Stimulated activated naive CD8-positive, alpha-beta T cell treated with anti-CD3 and anti-CD28 coated beads, Interleukin-15, Interleukin-2, amounts not matched to agents 100 ng/mL and 50 ng/mL, for 24 hours (primary cell): ENCODE measurements around the gene CDHR4.
"Not testable (repeated sequence)": the region's sequence is repeated elsewhere in the genome, so short reads cannot be mapped to it uniquely, and the experiment has no call there.

Experiments used
- H3K27ac Mint-ChIP-seq: one replicate; pipeline ENCODE4 v1.8.0; 2021; ENCODE audit warnings: mild to moderate bottlenecking, mixed read lengths
- H3K27me3 Mint-ChIP-seq: one replicate; pipeline ENCODE4 v1.8.0; 2021; ENCODE audit warnings: mixed read lengths
- H3K36me3 Mint-ChIP-seq: one replicate; pipeline ENCODE4 v1.8.0; 2021; ENCODE audit warnings: low read depth, mixed read lengths
- H3K4me1 Mint-ChIP-seq: one replicate; pipeline ENCODE4 v1.8.0; 2021; ENCODE audit warnings: low read depth, mixed read lengths
- H3K4me3 Mint-ChIP-seq: one replicate; pipeline ENCODE4 v1.8.0; 2021; ENCODE audit warnings: mild to moderate bottlenecking, mixed read lengths
- H3K9me3 Mint-ChIP-seq: one replicate; pipeline ENCODE4 v1.8.0; 2021; ENCODE audit warnings: mixed read lengths

CDHR4 gene, protein sequence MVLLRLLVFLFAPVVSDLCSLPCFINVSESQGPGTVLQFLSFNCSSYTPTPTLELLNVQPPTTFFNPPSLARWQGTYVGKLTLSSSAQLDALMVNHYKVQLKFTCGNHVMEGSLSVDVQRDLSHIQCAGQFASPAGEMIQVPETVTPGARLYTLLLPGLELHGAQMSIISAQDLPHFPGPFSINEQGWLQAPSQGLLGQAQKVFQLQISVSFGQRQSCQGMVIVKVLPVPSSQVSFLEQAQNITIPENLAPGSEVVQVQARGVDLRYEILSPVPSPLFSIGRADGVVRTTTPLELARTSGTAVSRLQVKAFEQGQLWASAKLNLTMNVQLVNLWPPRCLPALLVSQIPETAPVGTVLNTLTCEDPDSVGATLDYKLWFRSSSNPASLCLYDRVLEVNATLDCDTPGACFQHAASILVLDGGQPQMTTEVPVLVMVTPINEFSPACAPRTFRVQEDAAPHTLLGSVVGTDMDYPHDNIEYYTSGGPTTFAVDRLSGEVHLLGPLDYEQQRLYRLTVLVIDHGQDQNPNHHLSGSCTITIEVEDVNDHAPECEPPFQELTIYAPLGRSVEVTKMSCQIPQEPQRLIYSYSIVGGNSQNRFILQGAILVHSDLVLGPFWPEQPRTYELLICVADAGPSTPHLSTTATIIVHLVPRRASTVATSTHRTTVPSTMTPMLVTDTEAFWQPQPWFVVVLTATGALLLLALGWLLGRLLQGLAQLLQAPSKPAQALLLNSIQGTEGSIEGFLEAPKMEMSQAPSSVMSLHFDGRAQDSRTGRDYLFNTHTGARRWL

DNA sequence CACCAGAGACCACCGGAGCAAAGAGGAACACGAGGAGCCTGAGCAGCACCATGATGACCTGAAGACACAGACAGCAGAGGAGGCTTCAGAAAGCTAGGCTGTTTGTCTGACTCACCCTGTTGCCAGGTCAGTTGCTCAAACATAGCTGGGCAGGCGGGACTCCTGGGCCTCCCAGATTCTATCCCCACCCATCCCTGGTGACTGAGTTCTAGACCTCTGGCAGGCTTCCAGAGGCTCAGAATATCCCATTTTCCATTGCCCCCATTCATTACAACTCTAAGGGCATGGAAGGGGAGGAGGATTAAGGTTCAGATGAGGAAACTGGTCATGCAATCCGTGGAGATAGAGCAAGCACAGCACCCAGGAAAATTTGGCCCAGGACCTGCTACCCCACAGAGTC lies at the start of gene CDHR4:
CDHR4 (minus strand) TSS at position 113 of the 400 bp plus-strand sequence; CDS start at position 52, 61 bp downstream.
- Mint-ChIP-seq H3K4me3 (no peak within 1 kb of the TSS), H3K36me3 (no peaks in the 10 kb centered on the region), H3K9me3 (no peaks in the 10 kb centered on the region), H3K27ac (no peak within 1 kb of the TSS), H3K4me1 (peaks cover 12% of the 10 kb centered on the region), H3K27me3 (peaks cover 8% of the 10 kb centered on the region)

DNA sequence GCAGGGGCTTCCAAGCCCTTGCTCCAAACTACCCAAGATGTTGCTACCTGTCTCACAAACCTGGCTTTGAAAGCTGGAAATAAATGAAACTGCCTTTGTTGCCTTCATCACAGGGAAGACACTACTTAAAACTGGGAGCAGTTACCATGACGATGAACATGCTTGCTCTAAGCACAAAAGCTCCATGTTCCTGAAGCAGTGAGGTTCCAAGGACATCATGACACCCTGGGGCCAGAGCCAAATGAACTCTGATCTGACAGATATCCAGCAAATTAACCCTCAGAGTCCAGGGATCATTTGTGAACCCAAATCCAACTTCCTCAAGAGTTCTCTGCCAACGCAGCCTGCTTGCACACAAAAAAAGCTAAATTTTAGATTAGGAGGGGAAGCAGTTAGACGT lies 46.0 kb upstream of the CDHR4 start:
- no peaks in the 10 kb centered on the region for H3K9me3 Mint-ChIP-seq
- peaks cover 21% of the 10 kb centered on the region for H3K36me3 Mint-ChIP-seq
- no peaks in the 10 kb centered on the region for H3K27me3 Mint-ChIP-seq
- no peak overlapping the region for H3K27ac Mint-ChIP-seq
- no peaks in the 10 kb centered on the region for H3K4me1 Mint-ChIP-seq
- no peak overlapping the region for H3K4me3 Mint-ChIP-seq

DNA sequence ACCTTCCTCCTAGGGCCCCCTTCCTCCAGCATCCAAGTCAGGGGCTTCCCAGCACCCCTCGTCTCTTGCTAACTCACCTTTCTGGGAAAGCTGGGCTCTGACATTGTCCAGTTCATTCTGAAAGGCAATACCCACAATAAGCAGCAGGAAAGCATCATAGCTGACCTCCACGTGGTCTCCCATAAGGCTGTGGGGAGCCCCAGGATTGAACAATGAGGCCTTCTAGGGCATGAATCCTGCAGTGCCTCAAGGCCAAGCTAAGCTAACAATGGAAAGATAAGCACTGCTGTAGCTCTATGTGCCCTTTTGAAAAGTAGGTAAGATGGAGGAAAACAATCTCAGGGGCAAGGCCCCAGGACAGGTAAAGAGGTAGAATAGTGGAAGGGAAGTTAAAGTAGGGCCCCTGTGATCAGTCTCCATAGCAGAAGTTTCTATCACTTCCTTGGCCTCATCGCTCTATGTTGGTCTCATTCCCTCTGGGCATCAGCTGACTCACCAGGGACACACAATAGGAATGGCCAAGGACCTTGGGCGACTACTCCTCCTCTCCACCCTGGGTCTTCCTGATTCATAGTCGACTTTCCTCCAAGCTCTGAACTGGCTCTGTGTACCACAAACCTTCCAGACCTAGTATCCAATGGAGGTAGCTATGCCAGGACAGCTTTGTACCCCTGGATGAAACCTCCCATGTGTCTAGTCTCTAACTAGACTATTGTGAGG lies 45.0 kb upstream of the CDHR4 start:
- Mint-ChIP-seq H3K27me3 (no peaks in the 10 kb centered on the region), H3K36me3 (peaks cover 16% of the 10 kb centered on the region), H3K27ac (no peak overlapping the region), H3K9me3 (no peaks in the 10 kb centered on the region), H3K4me1 (no peaks in the 10 kb centered on the region), H3K4me3 (no peak overlapping the region)

DNA sequence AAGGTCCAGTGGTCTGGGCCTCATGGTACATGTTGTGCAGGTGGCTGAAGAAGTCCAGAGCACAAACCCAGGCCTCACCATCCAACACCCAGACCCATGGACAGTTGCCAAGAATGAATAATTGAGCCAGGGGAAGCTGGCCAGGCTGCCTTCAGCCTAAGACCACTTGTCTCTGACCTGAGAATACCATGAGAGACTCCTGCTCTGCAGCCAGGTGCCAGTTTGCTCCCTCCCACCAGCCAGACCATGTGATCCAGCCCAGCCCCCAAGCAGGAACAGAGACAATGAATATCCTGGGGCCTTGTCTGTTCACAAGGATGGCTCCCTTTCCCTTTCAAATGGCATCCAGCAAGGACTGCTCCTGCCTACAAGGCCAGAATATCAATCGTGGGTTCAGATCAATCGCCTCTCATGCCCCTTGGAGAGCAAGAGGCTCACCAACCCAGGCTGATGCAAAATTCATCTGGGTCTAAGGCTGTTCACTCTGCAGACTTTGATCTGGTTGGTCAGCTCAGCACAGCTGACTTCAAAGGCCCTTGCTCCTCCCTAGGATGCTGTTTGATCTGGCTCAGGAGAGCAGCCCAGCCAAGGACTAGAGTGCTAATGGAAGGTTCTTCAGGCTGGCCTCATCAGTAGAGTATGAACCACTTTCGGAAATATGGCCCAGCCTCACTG lies 43.3 kb upstream of the CDHR4 start:
- Mint-ChIP-seq H3K27ac (no peak overlapping the region), H3K9me3 (no peaks in the 10 kb centered on the region), H3K27me3 (no peaks in the 10 kb centered on the region), H3K4me3 (no peak overlapping the region), H3K36me3 (peaks cover 18% of the 10 kb centered on the region), H3K4me1 (no peaks in the 10 kb centered on the region)

DNA sequence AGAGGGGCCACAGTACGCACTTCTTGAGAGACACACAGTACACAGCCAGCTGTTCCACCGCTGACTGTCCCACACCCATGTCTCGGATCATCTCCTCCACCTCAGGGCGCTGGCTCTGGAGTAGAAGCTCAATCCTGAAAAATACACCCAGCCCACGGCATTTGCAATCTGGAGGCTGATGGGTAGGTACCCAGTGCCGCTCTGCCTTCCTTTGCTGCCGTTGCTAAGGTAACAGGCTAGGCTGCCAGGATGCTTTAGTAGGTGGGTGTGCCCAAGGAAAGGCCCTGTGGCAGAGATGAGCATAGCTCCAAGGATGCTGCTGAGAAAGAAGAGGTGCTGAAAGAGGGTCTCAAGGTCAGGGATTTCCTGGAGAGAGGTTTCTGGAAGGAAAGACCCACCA lies 42.1 kb upstream of the CDHR4 start:
- Mint-ChIP-seq H3K27ac (no peak overlapping the region), H3K36me3 (peaks cover 19% of the 10 kb centered on the region), H3K27me3 (no peaks in the 10 kb centered on the region), H3K4me1 (no peaks in the 10 kb centered on the region), H3K4me3 (no peak overlapping the region), H3K9me3 (no peaks in the 10 kb centered on the region)

DNA sequence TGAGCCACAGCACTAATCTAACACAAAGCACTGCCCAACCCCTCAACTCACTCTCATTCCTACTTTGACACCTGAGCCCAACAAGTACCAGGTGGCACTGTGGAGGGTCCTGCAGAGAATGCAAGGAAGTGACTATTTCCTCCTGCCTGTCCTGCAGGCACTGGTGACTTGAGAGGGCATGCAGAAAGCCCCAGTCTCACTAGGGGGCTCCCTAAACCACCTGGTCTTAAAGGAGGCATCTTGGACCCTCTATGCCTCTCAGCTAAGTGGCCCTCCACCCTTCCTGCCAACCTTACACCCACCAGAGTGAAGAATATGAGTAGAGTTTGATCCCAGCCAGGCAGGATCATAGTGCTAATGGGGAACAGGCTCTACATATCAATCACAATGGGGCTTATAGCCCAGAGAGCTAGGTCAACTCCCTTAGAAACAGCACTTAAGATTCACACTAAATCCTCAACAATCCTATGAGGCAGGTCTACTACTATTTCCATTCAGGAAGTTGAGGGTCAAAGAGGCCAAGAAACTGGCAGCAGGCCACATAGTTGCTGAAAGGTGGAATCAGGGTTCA lies 41.5 kb upstream of the CDHR4 start:
- no peaks in the 10 kb centered on the region for H3K27me3 Mint-ChIP-seq
- H3K4me3 Mint-ChIP-seq: no peak overlapping the region
- no peaks in the 10 kb centered on the region for H3K4me1 Mint-ChIP-seq
- H3K27ac Mint-ChIP-seq: no peak overlapping the region
- peaks cover 16% of the 10 kb centered on the region for H3K36me3 Mint-ChIP-seq
- no peaks in the 10 kb centered on the region for H3K9me3 Mint-ChIP-seq

DNA sequence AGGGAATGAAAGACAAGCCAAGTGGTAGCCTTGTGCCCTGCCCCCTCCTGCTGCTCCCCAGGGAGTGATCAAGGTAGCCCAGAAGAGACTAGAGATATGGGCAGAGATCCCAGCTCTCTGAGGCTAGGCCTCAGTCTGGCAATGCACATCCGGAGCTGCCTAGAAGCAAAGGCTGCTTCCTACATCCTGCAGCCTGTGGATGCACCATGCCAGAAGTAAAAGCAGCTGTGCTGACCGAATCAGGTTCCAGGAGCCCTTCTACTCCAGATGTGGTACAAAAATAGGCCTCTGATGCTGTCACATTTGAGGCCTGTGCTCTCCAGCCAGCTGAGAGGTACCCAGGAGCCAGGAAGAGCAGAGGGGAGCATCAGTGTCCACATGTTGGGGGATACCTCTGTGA lies 40.7 kb upstream of the CDHR4 start:
- no peaks in the 10 kb centered on the region for H3K9me3 Mint-ChIP-seq
- H3K36me3 Mint-ChIP-seq: peaks cover 17% of the 10 kb centered on the region
- no peak overlapping the region for H3K27ac Mint-ChIP-seq
- H3K4me3 Mint-ChIP-seq: no peak overlapping the region
- H3K4me1 Mint-ChIP-seq: no peaks in the 10 kb centered on the region
- H3K27me3 Mint-ChIP-seq: no peaks in the 10 kb centered on the region

DNA sequence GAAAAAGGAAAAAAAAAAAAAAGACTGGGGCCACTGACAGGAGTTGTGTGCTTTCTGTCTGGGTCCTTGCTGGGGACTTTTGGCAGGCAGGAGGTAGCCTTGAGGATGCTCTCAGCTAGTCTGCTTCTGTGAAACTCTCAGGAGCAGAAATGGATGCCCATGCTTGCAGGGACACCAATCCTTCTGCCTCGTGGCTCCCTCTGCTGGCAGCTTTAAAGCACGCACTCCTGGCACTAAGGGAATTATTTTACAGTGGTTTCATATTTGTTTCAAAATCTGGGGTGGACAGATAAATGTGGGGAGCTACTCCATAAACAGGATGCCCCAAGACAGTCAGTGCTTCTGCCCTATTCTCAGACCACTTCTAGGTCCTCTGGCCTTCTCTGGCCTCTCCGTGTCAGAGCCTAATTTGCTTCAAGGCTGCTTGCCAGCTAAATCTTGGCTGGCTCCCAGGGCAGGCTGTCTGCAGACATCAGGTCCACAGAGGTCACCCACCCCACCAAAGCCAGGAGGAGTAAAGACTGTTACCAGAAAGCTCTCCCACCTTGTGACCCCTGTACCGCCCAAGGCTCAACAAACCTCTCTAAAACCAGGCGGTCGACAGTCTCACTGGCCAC lies 39.6 kb upstream of the CDHR4 start:
- no peak overlapping the region for H3K27ac Mint-ChIP-seq
- peaks cover 25% of the 10 kb centered on the region for H3K36me3 Mint-ChIP-seq
- H3K27me3 Mint-ChIP-seq: no peaks in the 10 kb centered on the region
- H3K9me3 Mint-ChIP-seq: no peaks in the 10 kb centered on the region
- H3K4me3 Mint-ChIP-seq: no peak overlapping the region
- no peaks in the 10 kb centered on the region for H3K4me1 Mint-ChIP-seq

DNA sequence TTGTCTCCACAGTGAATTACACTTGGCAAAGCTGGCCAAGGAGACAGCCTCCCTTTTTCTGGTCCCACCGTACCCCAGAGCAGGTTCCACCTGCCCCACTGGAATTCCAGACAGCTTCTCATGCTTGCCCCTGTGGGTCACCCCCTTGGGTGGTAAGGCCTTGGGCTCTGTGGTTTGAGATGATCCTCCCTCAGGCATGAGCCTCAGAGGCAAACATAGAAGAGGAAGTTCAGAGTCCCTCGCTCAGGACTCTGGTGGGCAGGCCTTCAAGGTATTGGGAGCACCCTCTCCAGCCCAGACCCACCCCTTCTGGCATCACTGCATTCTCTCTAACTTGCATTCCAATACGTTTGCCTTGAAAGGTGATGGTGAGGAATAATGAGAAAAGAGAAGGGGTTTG lies 31.7 kb upstream of the CDHR4 start:
- H3K36me3 Mint-ChIP-seq: peaks cover 37% of the 10 kb centered on the region
- no peaks in the 10 kb centered on the region for H3K9me3 Mint-ChIP-seq
- H3K27ac Mint-ChIP-seq: no peak overlapping the region

DNA sequence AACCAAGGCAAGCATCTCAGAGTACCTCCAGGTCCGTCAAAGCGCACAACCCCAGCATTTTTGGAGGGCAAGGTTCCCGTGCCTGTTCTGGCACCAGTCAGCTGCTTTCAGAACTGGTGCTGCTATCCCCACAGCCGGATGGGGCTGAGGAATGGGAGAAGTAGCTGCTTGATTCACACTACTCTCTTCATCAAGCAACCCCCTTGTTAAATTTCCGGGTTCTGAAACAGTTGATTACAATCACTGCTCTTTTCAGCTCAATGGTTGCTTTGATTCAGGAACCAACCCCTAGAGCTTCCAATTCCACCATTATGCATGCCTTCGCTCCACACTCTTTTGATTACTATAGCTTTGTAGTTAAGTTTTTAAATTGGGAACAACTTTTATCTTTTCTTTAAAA lies 26.3 kb upstream of the CDHR4 start:
- H3K4me3 Mint-ChIP-seq: no peak overlapping the region
- H3K27me3 Mint-ChIP-seq: no peaks in the 10 kb centered on the region

More for the DNA sequence above, 31.7 kb upstream of the CDHR4 start:
- Mint-ChIP-seq H3K4me1 (no peaks in the 10 kb centered on the region), H3K4me3 (no peak overlapping the region), H3K27me3 (no peaks in the 10 kb centered on the region)

DNA sequence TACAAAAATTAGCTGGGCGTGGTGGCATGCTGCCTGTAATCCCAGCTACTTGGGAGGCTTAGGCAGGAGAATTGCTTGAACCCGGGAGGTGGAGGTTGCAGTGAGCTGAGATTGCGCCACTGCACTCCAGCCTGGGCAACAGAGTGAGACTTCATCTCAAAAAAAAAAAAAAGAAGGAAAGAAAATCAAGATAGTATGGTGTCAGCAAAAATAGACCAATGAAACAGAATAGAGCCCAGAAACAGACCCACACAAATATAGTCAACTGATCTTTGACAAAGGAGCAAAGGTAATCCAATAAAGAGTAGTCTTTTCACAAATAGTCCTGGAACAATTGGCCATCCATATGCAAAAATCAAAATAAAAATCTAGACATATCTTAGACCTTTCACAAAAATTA lies 23.5 kb upstream of the CDHR4 start:
- H3K4me1 Mint-ChIP-seq, H3K9me3 Mint-ChIP-seq, H3K27me3 Mint-ChIP-seq, H3K4me3 Mint-ChIP-seq, H3K36me3 Mint-ChIP-seq, H3K27ac Mint-ChIP-seq: not testable (repeated sequence)

More for the DNA sequence above, 26.3 kb upstream of the CDHR4 start:
- Mint-ChIP-seq H3K9me3 (no peaks in the 10 kb centered on the region), H3K27ac (no peak overlapping the region), H3K36me3 (peaks cover 17% of the 10 kb centered on the region), H3K4me1 (no peaks in the 10 kb centered on the region)

DNA sequence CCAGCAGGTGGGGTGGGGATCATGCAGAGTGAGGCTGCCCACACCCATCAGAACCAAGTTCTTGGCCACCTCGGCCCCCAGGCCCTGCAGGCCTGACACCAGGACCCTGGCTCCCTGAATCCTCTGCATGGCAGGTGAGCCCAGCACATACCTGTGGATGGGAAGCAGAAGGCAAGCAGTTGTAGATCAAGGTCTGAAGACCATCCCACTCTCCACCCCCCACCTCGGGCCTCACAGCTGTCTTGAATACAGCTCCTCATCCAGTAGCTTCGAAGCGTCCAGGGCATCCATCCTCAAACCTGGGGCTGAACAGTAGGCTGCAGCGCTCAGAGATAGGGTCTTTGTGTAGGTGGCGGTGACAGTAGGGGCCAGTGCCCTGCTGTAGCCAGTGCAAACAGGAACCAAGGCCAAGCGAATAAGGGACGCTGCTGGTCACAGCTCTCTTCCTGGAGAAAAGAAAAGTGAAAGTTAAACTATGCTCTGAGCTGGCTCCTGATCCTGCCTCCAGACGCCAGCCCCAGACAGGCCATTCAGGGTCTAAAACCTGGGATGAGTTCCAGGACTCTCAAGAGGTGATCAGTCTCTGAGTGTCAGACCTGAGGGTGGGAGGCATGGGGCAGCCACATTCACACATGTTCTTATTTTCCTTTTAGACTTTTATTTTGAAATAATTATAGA lies 14.0 kb upstream of the CDHR4 start, which contains the start of gene UBA7:
UBA7 (minus strand) TSS at position 457 of the 678 bp plus-strand sequence; CDS start at position 291, 166 bp downstream.
- H3K27ac Mint-ChIP-seq: peak within 1 kb of the TSS; percentile 94
- no peaks in the 10 kb centered on the region for H3K9me3 Mint-ChIP-seq
- peak within 1 kb of the TSS; percentile 89 for H3K4me3 Mint-ChIP-seq
- peaks cover 24% of the 10 kb centered on the region for H3K4me1 Mint-ChIP-seq
- H3K36me3 Mint-ChIP-seq: no peaks in the 10 kb centered on the region
- no peaks in the 10 kb centered on the region for H3K27me3 Mint-ChIP-seq

DNA sequence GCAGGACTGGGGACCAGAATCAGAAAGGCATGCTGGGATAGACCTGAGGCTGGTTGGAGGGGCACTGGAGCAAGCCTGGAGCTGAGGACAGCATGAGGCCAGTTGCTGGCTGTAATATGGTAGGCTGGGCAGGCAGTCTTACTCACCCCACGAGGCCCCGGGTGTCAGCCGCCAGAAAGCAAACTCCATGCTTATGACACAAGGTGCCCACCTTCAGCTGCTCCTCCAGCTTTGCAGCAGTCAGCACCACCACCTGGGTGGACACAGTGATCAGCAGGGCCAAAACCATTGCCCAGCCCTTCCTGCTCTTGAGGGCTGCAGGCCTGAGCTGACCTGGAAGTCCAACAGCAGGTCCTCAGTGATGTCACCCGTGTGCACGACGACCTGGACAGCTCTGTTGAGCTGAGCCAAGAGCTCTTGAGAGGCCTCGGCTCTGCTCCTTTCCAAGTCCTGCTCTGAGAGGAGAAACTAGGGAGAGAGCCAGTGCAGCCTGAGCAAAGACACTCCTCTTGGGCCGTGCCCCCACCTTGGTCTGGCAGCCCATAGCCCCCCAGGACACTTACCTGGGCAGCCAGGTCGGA lies 13.3 kb upstream of the CDHR4 start:
- Mint-ChIP-seq H3K4me3 (peak overlapping the region; percentile 89), H3K27ac (peak overlapping the region; percentile 94), H3K4me1 (peaks cover 30% of the 10 kb centered on the region), H3K9me3 (no peaks in the 10 kb centered on the region), H3K36me3 (no peaks in the 10 kb centered on the region), H3K27me3 (no peaks in the 10 kb centered on the region)
